Activated naive CD4-positive, alpha-beta T cell treated with Interleukin-2 at 50 U/mL for 16 hours (primary cell): Measurements from ENCODE around the gene ROPN1B.

Experiments used
- DNase-seq: peaks from one replicate; pipeline ENCODE4 v3.0.0-alpha.2; 2020

The ROPN1B gene

GRCh38 chr3:126005951-126006350 is 37.0 kb downstream of the ROPN1B start:
- DNase-seq, result no peak

DNA sequence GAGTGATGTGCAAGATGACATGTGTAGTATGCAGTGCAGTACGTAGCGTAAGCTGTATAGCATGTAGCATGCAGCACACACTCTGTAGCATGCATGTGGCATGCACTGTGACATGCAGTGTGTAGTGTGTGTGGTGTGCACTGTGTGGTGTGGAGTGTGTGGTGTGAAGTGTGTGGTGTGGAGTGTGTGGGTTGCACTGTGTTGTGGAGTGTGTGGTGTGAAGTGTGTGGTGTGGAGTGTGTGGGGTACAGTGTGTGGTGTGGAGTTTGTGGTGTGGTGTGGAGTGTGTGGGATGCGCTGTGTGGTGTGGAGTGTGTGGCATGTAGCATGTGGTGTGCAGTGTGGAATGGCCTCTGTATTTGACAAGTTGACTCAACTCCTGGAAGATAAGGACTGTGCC is 39.2 kb downstream of the ROPN1B start:
- no peak for DNase-seq

- no peak for DNase-seq
These were observed 40.2 kb downstream of the ROPN1B start for GRCh38 chr3:126009181-126009580.

DNA sequence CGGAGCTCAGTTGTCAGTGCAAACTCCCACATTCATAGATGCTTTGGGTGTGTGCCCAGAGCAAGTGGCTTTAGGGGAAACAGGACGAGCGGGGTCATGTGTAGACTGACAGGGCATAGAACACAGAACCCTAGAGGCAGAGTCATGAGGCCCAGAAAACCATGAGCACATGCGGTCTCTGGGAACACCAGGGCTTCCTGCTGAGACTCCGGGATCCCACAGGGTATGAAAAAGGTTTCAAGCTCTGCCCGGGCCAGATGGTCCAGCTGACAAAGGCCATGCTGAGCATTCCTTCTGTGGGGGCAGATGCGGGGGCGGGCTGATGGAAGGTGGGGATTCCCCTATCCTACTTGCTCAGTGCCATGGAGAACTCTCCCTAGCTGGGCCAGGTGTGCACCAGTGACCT is 44.8 kb downstream of the ROPN1B start:
- no peak for DNase-seq

DNA sequence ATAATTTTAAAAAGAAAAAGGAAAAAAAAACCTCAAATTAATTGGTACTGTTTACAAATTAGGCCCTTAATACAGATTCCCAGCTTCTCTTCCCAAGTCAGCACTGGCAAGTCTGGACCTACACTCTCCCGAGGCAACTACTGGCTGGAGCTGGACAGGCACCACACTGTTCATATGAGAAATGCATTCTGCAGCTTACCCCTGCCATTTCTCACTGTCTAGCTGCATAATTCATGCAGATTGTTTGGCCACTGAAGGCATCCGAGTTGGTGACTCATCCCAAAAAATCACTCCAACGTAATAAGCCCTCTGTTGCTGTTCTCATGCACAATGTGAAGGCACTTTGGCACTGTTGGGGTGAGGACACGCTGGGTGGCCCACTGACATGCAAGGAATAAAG is 45.3 kb downstream of the ROPN1B start:
- DNase-seq, result no peak

DNA sequence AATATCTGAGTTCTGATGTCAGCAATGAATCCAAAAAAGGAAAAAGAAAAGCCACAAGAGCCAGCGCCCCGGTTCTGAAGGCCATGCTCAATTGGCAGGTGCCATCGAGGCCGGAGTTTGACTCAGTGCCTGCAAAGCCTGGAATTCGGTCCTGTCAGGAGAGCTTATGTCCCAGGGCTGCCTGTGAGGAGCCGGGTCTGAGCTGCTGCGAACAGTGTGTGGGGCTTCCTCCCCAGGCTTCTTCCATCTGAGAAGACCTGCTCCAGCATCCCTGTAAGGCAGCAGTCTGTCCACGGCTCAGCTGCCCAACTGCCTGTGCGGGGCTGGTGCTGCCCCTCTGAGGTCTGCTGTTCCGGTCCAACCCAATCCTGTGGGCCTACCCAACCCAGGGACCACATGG is 46.1 kb downstream of the ROPN1B start:
- no peak for DNase-seq

DNA sequence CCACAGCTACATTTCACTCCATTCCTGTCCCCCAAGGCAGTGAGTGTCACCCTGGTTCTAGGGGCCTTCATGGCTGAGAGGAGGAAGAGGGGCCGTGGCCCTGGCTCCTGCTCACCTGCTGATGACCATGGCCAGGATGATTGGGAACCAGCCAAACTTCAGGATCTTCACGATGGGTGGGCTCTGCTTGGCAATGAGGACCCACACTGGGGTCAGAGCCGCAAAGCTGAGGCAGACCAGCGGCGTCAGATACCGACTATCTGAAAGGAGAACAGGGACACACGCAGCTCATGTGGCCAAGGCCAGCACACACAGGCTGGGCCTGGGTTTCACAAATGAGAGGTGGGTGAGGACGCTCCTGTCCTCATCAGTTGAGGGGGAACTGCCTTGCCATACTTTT is 47.6 kb downstream of the ROPN1B start:
- DNase-seq, result no peak

DNA sequence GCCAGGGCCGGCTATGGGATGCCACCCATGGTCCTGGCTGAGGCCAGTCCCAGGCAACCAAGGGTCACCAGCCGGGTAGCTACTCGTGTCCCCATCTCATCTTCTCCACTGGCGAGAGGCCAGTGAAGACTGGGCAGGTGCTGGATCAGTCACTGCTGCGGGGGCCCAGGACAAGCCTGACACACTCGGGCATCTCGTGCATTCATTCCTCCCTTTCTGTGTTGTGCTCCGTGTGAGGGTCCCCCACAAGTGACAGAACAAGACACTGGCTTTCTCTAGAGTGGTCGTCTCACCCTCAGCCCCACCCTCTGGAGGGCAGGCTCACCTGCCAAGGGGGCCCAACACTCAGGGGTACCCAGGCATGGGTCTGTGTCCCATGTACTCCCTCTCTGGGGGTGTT is 48.4 kb downstream of the ROPN1B start:
- DNase-seq, result no peak

GRCh38 chr3:126018545-126018944 is 49.6 kb downstream of the ROPN1B start:
- no peak for DNase-seq

DNA sequence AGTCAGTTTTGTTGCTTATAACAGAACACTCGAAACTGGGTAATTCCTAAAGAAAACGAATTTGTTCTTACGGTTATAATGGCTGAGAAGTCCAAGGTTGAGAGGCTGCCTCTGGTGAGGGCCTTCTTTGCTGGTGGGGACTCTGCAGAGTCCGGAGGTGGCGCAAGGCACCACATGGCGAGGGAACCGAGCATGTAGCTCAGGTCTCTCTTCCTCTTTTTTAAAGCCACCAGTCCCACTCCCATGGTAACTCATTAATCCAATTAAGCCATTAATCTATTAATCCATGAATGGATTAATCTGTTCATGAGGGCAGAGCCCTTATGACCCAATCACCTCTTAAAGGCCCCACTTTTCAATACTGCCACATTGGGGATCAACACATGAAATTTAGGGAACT is 50.0 kb downstream of the ROPN1B start:
- DNase-seq, result no peak

DNA sequence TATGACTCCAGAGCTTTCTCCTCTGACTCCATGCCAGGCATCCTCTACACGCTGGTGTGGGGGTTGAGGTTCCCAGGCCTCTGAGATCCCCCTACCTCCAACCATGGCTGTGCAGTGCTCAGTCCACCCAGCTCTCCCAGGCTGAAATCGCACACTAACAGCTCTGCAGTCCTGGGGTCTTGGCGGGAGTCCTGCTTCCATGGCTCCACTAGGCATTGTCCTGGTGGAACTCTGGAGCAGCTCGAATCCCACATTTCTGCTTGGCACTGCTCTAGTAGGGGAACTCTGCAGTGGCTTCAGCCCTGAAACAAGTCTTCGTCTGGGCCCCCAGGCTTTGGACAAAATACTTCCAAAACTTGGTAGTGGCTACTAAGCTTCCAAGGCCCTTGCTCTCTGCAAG is 50.7 kb downstream of the ROPN1B start:
- no peak for DNase-seq

GRCh38 chr3:126021224-126021623 is 52.2 kb downstream of the ROPN1B start:
- no peak for DNase-seq

- DNase-seq, result no peak
These were observed 52.7 kb downstream of the ROPN1B start for GRCh38 chr3:126021702-126022101.

- DNase-seq, result no peak
These were observed 53.9 kb downstream of the ROPN1B start for GRCh38 chr3:126022741-126023359.

GRCh38 chr3:126023390-126023789 is 54.4 kb downstream of the ROPN1B start:
- no peak for DNase-seq

DNA sequence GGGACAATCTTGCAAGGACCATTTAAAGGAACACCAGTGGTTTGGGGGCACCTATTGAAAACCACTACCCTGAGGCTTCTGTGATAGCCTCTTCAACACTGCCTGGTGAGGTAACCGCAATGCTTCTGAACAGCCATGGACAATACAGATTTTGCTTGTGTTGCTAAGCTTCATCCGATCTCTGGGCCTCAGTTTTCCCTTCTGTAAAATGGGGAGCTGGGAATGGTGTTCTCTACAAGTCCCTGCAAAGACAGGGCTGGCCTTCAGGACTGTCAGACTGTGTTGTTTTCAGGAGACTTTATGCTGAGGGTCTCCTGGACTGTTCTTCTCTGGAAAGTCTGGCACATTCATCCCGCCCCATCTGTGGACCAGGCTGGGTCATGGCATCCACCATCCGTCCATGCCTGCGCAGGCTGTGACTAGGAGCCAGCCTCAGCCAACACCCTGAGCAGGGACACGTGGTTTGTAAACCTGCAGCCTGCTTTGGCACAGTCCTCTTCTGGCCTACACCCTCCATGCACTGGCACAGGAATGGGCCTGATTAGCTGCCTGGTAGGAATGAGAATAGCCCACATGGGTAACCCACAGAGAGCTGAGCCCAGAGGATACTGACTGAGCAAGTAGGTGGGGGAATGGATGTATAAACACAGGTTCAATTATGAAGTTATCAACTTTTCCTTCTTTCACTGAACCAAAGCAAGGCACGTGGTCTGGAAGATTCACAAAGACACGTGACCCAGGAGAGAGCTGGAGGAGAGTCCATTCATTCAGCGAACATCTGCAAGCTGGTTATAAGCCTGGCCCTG is 55.3 kb downstream of the ROPN1B start:
- no peak for DNase-seq

GRCh38 chr3:126025116-126025729 is 56.2 kb downstream of the ROPN1B start:
- no peak for DNase-seq

GRCh38 chr3:126025862-126026261 is 56.9 kb downstream of the ROPN1B start:
- no peak for DNase-seq

DNA sequence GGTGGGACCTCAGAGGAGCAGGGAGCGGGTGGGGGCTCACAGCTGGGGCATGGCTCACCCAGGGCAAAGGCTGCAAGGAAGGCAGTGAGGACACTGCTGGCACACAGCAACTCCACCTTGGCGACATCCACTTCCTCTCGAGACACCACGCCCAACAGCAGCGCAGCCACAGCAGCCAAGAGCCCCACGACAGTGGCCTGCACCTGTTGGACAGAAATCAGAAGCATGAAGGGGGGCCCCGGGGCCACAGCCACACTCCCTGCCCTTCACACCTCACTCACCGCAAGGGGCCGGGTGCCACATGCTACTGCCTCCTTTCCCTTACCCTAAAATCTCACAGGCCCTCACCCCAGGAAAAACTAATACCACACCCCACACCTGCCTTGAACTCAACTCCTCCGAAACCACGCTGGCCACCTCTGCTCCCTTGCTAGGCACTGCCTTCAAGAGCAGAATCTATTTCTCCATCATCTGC is 57.3 kb downstream of the ROPN1B start:
- no peak for DNase-seq

DNA sequence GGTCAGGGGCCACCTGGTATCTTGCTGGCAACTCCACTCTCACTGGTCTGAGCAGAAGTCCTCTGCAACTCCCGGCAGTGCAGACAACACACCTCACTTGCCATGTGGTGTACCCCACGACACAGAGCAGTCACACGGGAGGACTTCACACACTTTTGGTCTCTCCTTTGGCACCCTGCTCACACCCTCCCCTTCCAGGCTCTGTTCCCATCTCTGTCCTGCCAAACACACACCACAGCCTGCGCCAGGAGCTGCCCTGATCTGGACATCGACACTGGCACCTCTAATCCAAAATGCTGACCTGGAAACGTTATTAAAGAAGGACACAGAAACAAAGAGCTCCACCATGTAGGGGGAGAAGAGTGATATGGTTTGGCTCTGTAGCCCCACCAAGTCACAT is 57.8 kb downstream of the ROPN1B start:
- DNase-seq, result no peak

DNA sequence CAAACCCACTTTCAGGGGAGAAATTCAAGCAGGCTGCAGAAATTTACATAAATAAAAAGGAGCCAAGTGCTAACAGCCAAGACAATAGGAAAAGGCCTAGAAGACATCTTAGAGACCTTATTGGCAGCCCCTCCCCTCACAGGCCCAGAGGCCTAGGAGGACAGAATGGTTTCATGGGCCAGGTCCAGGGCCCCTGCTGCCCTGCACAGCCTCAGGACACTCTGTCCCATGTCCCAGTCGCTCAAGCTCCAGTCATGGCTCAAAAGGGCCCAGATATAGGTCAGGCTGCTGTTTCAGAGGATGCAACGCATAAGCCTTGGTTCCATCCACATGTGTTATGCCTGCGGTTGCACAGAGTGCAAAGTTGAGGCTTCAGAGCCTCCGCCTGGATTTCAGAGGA is 59.1 kb downstream of the ROPN1B start:
- DNase-seq, result no peak

GRCh38 chr3:126029241-126029640 is 60.3 kb downstream of the ROPN1B start:
- DNase-seq, result no peak

- DNase-seq, result no peak
These were observed 61.5 kb downstream of the ROPN1B start for GRCh38 chr3:126030455-126030854.

DNA sequence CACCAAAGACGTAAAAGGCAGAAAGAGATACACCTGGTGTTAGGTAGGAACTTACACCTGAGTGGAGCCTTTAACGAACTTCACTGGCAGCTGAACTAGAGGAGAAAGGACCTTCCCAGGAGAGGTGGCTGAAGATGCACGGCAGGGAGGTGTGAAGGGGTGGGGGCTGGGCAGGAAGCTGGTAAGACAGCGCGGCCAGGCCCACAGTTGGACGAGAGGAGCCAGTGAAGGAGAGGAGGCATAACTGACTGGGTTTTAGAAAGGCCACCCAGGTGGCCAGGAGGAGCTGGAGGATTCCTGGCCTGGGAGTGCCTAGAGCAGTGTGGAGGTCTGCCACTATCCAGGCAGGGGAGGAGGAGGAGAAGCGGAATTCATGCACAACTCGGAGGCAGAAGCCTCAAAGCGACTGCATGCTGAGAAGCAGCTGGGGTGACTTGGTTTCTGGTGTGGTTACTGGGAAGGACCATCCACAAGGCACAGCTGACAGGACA is 63.0 kb downstream of the ROPN1B start:
- no peak for DNase-seq
